ENCODE results near the gene FSTL4. TPM values are rescaled to one million over a fixed set of nuclear protein-coding genes. Genes with fewer than 3 reads are reported as not detected.

Gene FSTL4
- total RNA-seq, 1 experiment from 2014 or later, result not detected

DNA sequence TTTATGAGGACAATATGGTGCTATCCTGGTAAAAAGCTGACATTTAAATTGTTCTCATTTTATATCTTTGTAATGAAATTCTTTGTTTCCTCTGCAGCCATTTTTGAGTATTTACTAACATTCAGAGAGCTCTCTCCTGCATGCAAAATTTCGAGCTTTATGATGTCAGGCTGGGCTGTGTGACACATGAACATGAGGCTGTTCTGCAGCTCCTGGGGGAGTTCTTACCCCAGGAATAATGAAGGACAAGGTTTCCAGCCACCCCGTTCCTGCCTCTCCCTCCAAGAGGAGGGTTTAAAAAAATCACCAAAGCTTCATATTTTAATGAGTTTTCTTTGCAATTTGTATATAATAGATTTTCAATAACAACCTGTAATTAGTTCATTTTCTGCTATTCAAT lies 308.2 kb downstream of the FSTL4 start:
- TF ChIP-seq EZH2 (IDR thresholded peaks at IDR 0.05; ENCODE audit: low read depth), result no peak
- TF ChIP-seq, protein P1, sequence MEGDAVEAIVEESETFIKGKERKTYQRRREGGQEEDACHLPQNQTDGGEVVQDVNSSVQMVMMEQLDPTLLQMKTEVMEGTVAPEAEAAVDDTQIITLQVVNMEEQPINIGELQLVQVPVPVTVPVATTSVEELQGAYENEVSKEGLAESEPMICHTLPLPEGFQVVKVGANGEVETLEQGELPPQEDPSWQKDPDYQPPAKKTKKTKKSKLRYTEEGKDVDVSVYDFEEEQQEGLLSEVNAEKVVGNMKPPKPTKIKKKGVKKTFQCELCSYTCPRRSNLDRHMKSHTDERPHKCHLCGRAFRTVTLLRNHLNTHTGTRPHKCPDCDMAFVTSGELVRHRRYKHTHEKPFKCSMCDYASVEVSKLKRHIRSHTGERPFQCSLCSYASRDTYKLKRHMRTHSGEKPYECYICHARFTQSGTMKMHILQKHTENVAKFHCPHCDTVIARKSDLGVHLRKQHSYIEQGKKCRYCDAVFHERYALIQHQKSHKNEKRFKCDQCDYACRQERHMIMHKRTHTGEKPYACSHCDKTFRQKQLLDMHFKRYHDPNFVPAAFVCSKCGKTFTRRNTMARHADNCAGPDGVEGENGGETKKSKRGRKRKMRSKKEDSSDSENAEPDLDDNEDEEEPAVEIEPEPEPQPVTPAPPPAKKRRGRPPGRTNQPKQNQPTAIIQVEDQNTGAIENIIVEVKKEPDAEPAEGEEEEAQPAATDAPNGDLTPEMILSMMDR (conservative IDR thresholded peaks at IDR 0.05), result no peak
- Histone ChIP-seq H4K20me1 (ENCODE audit: insufficient read depth) (no peaks in the 10 kb centered on the region), H3K4me2 (no peak overlapping the region), H3K36me3 (ENCODE audit: low read depth) (no peaks in the 10 kb centered on the region), H3K27me3 (ENCODE audit: insufficient read depth, low read depth) (no peaks in the 10 kb centered on the region), H3K4me1 (replicated peaks; ENCODE audit: insufficient read depth) (peaks cover 3% of the 10 kb centered on the region; the same call in 1 of the 2 replicates), H3K27ac (no peak overlapping the region), H3F3A (ENCODE audit: insufficient read depth, low read depth) (no peaks in the 10 kb centered on the region), H3K4me3 (no peak overlapping the region), H3K9me3 (ENCODE audit: insufficient read depth, low read depth) (no peaks in the 10 kb centered on the region), H2AFZ (no peak overlapping the region), H3K9me2 (ENCODE audit: insufficient read depth) (no peaks in the 10 kb centered on the region), H3K79me2 (ENCODE audit: low read depth) (no peaks in the 10 kb centered on the region)
- ChIA-PET POLR2A (ENCODE audit: unreplicated experiment) (no interaction called here), CTCF (no interaction called here)
- no TSS peak for BruUV-seq (replicated peaks)
- intact Hi-C loops (cut with micrococcal nuclease; ENCODE audit: unreplicated experiment), result no loop called here
- no peak for DNase-seq

DNA sequence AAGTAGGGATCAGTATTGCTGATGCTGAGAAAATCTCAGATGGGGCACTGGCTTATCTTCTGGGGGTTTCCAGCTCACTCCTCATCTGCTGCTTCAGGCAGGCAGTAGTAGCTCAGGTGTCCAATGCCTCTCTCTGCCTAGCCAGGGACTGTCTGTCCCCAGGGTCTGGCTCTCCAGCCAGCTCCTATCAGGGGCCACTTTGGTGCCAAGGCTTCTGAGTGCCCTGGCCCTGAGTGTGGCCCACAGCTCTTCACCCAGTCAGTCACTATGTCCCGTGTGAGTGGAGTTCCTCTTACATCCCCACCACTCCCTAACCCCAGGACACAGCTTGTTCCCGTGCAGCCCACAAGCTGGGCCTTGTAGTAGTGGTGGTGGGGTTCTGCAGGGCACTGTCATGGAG lies 309.0 kb downstream of the FSTL4 start:
- Histone ChIP-seq H3K4me3 (no peak overlapping the region), H4K20me1 (ENCODE audit: insufficient read depth) (no peaks in the 10 kb centered on the region), H3F3A (ENCODE audit: insufficient read depth, low read depth) (no peaks in the 10 kb centered on the region), H3K27ac (no peak overlapping the region), H3K9me3 (ENCODE audit: insufficient read depth, low read depth) (no peaks in the 10 kb centered on the region), H3K4me2 (no peak overlapping the region), H3K9me2 (ENCODE audit: insufficient read depth) (no peaks in the 10 kb centered on the region), H2AFZ (no peak overlapping the region), H3K4me1 (replicated peaks; ENCODE audit: insufficient read depth) (peaks cover 12% of the 10 kb centered on the region), H3K79me2 (ENCODE audit: low read depth) (no peaks in the 10 kb centered on the region), H3K27me3 (ENCODE audit: insufficient read depth, low read depth) (no peaks in the 10 kb centered on the region), H3K36me3 (ENCODE audit: low read depth) (no peaks in the 10 kb centered on the region)
- DNase-seq, result no peak
- intact Hi-C loops (cut with micrococcal nuclease; ENCODE audit: unreplicated experiment), result no loop called here
- no TSS peak for BruUV-seq (replicated peaks)
- TF ChIP-seq EZH2 (IDR thresholded peaks at IDR 0.05; ENCODE audit: low read depth), result no peak
- TF ChIP-seq, protein P1 (conservative IDR thresholded peaks at IDR 0.05), result no peak
- POLR2A ChIA-PET (ENCODE audit: unreplicated experiment), result no interaction called here
- CTCF ChIA-PET, result no interaction called here

DNA sequence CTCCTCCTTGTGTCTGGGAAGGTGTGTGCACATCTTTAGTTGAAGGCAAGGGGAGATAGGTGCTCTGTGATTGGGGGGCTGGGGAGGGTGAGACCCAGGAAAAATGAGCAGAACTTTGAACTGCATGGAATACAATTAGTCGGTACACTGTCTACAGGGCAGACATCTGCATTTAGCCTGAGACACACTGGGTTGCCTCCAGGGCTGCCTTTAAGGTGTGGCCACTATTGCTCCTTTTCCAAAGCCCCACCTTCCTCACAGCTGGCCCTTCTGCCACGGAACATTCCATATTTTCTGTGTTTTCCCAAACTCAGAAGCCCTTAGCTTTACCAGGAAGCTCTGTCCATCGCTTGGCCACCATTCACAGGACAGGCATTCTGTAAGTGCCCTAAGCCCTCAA lies 312.6 kb downstream of the FSTL4 start:
- Histone ChIP-seq H3K4me2 (no peak overlapping the region), H3K79me2 (ENCODE audit: low read depth) (no peaks in the 10 kb centered on the region), H3K27ac (no peak overlapping the region), H4K20me1 (ENCODE audit: insufficient read depth) (no peaks in the 10 kb centered on the region), H3K4me3 (no peak overlapping the region), H3K4me1 (replicated peaks; ENCODE audit: insufficient read depth) (peaks cover 29% of the 10 kb centered on the region), H2AFZ (no peak overlapping the region), H3F3A (ENCODE audit: insufficient read depth, low read depth) (0 out of 2 replicates have a peak, but pooled peaks cover 6% of the 10 kb centered on the region), H3K9me2 (ENCODE audit: insufficient read depth) (no peaks in the 10 kb centered on the region), H3K9me3 (ENCODE audit: insufficient read depth, low read depth) (no peaks in the 10 kb centered on the region), H3K36me3 (ENCODE audit: low read depth) (no peaks in the 10 kb centered on the region), H3K27me3 (ENCODE audit: insufficient read depth, low read depth) (no peaks in the 10 kb centered on the region)
- no TSS peak for BruUV-seq (replicated peaks)
- POLR2A ChIA-PET (ENCODE audit: unreplicated experiment), result no interaction called here
- DNase-seq, result no peak
- intact Hi-C loops (cut with micrococcal nuclease; ENCODE audit: unreplicated experiment), result no loop called here
- TF ChIP-seq, protein P1 (conservative IDR thresholded peaks at IDR 0.05), result no peak
- no peak for TF ChIP-seq EZH2 (IDR thresholded peaks at IDR 0.05; ENCODE audit: low read depth)
- CTCF ChIA-PET, result no interaction called here
